ENCODE measurements around the gene GLDN. TPM values are rescaled to one million over a fixed set of nuclear protein-coding genes. Genes with fewer than 3 reads are reported as not detected.

GLDN gene
- total and polyA plus RNA-seq, 11 donors: 1.1 to 15.3 (median 10.3) TPM

- DNase-seq (no peak), ATAC-seq (no peak)
- Histone ChIP-seq H3K4me3 (no peak overlapping the region), H3K27me3 (peaks cover 0 to 12% (median 2%) of the 10 kb centered on the region in 9 donors), H3K36me3 (no peaks in the 10 kb centered on the region), H3K27ac (no peak overlapping the region), H3K9me3 (no peaks in the 10 kb centered on the region), H3K4me1 (peaks cover 0 to 40% (median 21%) of the 10 kb centered on the region in 12 donors)
- WGBS, 4 donors: 36 to 53% (median 48%) methylated on average over 3 of the region's 3 CpGs
- no peak for TF ChIP-seq POLR2A (IDR thresholded peaks at IDR 0.05)
- TF ChIP-seq, protein P1, sequence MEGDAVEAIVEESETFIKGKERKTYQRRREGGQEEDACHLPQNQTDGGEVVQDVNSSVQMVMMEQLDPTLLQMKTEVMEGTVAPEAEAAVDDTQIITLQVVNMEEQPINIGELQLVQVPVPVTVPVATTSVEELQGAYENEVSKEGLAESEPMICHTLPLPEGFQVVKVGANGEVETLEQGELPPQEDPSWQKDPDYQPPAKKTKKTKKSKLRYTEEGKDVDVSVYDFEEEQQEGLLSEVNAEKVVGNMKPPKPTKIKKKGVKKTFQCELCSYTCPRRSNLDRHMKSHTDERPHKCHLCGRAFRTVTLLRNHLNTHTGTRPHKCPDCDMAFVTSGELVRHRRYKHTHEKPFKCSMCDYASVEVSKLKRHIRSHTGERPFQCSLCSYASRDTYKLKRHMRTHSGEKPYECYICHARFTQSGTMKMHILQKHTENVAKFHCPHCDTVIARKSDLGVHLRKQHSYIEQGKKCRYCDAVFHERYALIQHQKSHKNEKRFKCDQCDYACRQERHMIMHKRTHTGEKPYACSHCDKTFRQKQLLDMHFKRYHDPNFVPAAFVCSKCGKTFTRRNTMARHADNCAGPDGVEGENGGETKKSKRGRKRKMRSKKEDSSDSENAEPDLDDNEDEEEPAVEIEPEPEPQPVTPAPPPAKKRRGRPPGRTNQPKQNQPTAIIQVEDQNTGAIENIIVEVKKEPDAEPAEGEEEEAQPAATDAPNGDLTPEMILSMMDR (IDR thresholded peaks at IDR 0.05): no peak
- intact Hi-C loops (cut with DNase I): no loop called here
Observed at GRCh38 chr15:51346136-51346535, 4.7 kb downstream of the GLDN start.

DNA sequence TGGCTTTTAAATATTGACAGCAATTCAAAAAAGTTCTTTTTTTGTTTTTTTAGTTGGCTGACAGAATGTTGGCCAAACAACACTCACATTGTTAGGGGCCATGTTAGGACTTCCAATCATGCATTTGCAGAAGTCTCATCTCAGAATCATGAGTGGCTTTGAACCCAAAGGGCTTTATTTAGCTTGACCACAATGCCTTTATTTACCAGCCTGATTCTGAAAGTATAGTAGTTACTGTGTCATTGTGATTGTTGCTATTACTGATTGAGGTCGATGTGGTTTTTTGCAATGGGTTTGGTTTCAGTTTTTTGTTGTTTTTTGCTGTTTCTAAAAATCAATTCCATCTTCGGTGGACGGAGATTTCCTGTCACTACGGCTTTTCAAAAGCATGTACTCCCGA lies 7.2 kb downstream of the GLDN start:
- intact Hi-C loops (cut with DNase I): no loop called here
- Histone ChIP-seq H3K36me3 (no peaks in the 10 kb centered on the region), H3K4me1 (peaks cover 0 to 53% (median 20%) of the 10 kb centered on the region in 12 donors), H3K27me3 (no peaks in the 10 kb centered on the region), H3K27ac (peak overlapping the region in 9 of 12 donors; percentile 18 to 90 (median 52)), H3K4me3 (no peak overlapping the region), H3K9me3 (no peaks in the 10 kb centered on the region)
- no peak for DNase-seq
- TF ChIP-seq, protein P1 (IDR thresholded peaks at IDR 0.05): no peak
- no peak for TF ChIP-seq POLR2A (IDR thresholded peaks at IDR 0.05)
- WGBS, 4 donors: 32 to 54% (median 49%) methylated on average over 5 of the region's 5 CpGs
- ATAC-seq: no peak

- H3K4me3 ChIP-seq: no peak overlapping the region
- ATAC-seq: peak; percentile 68 to 89 (median 74)
- peaks cover 0 to 53% (median 22%) of the 10 kb centered on the region in 12 donors for H3K4me1 ChIP-seq
- intact Hi-C loops (cut with DNase I): no loop called here
- peak in 1 of 5 donors; percentile 32 for DNase-seq
- 17 to 26% (median 21%) methylated on average over 4 of the region's 4 CpGs for WGBS, 4 donors
- H3K27me3 ChIP-seq: no peaks in the 10 kb centered on the region
- H3K36me3 ChIP-seq: no peaks in the 10 kb centered on the region
- no peaks in the 10 kb centered on the region for H3K9me3 ChIP-seq
- H3K27ac ChIP-seq: peak overlapping the region in 11 of 12 donors; percentile 18 to 90 (median 48)
- TF ChIP-seq, protein P1 (IDR thresholded peaks at IDR 0.05): no peak
- no peak for TF ChIP-seq POLR2A (IDR thresholded peaks at IDR 0.05)
Observed at GRCh38 chr15:51349156-51349844, 7.8 kb downstream of the GLDN start.

DNA sequence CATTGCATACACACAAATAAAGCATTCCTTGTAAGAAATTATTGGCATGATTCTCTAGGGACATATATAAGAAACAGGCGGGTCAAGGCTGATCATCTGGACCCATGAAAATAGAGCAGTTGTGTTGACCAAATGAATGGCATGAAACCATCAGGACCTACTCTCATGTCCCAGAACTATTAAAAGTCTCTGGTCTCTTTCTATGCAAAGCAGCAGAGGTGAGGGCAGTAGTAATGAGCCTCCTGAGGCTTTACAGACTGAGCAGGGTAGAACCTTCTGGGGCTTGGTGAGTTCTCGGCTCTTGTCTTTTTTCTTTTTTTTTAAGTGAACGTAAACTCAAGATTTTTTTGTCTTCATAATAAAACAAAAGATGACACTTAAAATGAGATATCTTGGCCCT lies 9.3 kb downstream of the GLDN start:
- Histone ChIP-seq H3K9me3 (no peaks in the 10 kb centered on the region), H3K27ac (peak overlapping the region in 1 of 12 donors; percentile 76), H3K4me3 (no peak overlapping the region), H3K36me3 (no peaks in the 10 kb centered on the region), H3K27me3 (no peaks in the 10 kb centered on the region), H3K4me1 (peaks cover 0 to 49% (median 22%) of the 10 kb centered on the region in 12 donors)
- TF ChIP-seq, protein P1 (IDR thresholded peaks at IDR 0.05): no peak
- TF ChIP-seq POLR2A (IDR thresholded peaks at IDR 0.05): no peak
- 93 to 98% (median 97%) methylated on average over 3 of the region's 3 CpGs for WGBS, 4 donors
- ATAC-seq (no peak), DNase-seq (no peak)
- intact Hi-C loops (cut with DNase I): no loop called here
